ENCODE measurements around the gene TLX1.

DNA sequence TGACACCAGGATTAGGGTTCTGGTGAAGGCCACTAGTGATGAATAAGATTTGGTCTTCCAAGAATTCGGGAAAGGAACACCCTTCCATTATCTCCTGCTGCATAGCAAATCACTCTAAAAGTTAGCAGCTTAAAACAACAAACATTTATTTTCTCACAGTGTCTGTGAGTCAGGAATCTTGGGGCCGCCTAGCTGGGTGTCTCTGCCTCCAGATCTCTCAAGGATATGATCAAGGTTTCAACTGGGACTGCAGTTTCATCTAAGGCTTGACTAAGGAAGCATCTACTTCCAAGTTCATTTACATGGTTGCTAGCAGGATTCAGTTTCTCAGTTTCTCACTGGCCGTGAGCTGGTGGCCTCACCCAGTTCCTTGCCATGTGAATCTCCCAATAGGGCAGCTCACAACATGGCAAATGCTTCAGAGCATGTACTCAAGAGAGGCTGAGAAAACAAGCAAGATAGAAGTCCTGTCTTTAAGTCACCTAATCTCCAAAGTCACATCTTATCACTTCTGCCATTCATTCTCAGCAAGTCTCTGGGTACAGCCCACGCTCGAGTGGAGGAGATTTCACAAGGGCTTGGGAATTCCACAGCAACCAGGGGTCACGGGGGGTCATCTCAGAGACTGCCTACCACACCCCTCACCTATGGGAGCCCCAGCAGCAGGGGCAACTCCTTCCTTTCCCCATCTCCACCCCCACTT is 26.8 kb downstream of the TLX1 start:
- TF ChIP-seq, protein P1, sequence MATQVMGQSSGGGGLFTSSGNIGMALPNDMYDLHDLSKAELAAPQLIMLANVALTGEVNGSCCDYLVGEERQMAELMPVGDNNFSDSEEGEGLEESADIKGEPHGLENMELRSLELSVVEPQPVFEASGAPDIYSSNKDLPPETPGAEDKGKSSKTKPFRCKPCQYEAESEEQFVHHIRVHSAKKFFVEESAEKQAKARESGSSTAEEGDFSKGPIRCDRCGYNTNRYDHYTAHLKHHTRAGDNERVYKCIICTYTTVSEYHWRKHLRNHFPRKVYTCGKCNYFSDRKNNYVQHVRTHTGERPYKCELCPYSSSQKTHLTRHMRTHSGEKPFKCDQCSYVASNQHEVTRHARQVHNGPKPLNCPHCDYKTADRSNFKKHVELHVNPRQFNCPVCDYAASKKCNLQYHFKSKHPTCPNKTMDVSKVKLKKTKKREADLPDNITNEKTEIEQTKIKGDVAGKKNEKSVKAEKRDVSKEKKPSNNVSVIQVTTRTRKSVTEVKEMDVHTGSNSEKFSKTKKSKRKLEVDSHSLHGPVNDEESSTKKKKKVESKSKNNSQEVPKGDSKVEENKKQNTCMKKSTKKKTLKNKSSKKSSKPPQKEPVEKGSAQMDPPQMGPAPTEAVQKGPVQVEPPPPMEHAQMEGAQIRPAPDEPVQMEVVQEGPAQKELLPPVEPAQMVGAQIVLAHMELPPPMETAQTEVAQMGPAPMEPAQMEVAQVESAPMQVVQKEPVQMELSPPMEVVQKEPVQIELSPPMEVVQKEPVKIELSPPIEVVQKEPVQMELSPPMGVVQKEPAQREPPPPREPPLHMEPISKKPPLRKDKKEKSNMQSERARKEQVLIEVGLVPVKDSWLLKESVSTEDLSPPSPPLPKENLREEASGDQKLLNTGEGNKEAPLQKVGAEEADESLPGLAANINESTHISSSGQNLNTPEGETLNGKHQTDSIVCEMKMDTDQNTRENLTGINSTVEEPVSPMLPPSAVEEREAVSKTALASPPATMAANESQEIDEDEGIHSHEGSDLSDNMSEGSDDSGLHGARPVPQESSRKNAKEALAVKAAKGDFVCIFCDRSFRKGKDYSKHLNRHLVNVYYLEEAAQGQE (IDR thresholded peaks at IDR 0.05), result no peak
- TF ChIP-seq, protein P2, sequence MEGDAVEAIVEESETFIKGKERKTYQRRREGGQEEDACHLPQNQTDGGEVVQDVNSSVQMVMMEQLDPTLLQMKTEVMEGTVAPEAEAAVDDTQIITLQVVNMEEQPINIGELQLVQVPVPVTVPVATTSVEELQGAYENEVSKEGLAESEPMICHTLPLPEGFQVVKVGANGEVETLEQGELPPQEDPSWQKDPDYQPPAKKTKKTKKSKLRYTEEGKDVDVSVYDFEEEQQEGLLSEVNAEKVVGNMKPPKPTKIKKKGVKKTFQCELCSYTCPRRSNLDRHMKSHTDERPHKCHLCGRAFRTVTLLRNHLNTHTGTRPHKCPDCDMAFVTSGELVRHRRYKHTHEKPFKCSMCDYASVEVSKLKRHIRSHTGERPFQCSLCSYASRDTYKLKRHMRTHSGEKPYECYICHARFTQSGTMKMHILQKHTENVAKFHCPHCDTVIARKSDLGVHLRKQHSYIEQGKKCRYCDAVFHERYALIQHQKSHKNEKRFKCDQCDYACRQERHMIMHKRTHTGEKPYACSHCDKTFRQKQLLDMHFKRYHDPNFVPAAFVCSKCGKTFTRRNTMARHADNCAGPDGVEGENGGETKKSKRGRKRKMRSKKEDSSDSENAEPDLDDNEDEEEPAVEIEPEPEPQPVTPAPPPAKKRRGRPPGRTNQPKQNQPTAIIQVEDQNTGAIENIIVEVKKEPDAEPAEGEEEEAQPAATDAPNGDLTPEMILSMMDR (IDR thresholded peaks at IDR 0.05), result no peak
- TF ChIP-seq NR3C1 (IDR thresholded peaks at IDR 0.05) (no peak), ZC3H11A (IDR thresholded peaks at IDR 0.05) (no peak), POLR2A (IDR thresholded peaks at IDR 0.05; ENCODE audit: low read length) (no peak), JUNB (IDR thresholded peaks at IDR 0.05) (no peak), PBX3 (IDR thresholded peaks at IDR 0.05) (no peak), CEBPB (IDR thresholded peaks at IDR 0.05) (no peak), ELK1 (IDR thresholded peaks at IDR 0.05; ENCODE audit: low read depth, low read length) (no peak), HDAC2 (IDR thresholded peaks at IDR 0.05) (no peak), CBX2 (IDR thresholded peaks at IDR 0.05; ENCODE audit: borderline replicate concordance, low read depth) (no peak), NFE2L2 (conservative IDR thresholded peaks at IDR 0.05; ENCODE audit: low read length) (no peak)
- TF ChIP-seq, protein P3, sequence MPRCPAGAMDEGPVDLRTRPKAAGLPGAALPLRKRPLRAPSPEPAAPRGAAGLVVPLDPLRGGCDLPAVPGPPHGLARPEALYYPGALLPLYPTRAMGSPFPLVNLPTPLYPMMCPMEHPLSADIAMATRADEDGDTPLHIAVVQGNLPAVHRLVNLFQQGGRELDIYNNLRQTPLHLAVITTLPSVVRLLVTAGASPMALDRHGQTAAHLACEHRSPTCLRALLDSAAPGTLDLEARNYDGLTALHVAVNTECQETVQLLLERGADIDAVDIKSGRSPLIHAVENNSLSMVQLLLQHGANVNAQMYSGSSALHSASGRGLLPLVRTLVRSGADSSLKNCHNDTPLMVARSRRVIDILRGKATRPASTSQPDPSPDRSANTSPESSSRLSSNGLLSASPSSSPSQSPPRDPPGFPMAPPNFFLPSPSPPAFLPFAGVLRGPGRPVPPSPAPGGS (IDR thresholded peaks at IDR 0.05), result no peak

Data from A549 (cell line).